RCC 7860 (cell line): ENCODE data around the gene PCNT.
"Not testable (repeated sequence)": the region's sequence is repeated elsewhere in the genome, so short reads cannot be mapped to it uniquely, and the experiment has no call there.

Source experiments
- DNase-seq: peaks from one replicate; pipeline ENCODE4 v3.0.0-alpha.2; 2015; ENCODE audit warnings: low spot score
- FAIRE-seq: peaks from 2 replicates; lab custom pipeline; 2012; peaks lifted over from hg19 to GRCh38; lab: Jason Lieb, UNC

PCNT gene

GRCh38 chr21:46441331-46441730 lies 117.4 kb downstream of the PCNT start:
- FAIRE-seq, result no peak
- no peak for DNase-seq

GRCh38 chr21:46441961-46442498 lies 118.1 kb downstream of the PCNT start:
- DNase-seq (no peak), FAIRE-seq (no peak)

GRCh38 chr21:46442938-46443337 lies 119.0 kb downstream of the PCNT start:
- FAIRE-seq (no peak), DNase-seq (no peak)

- DNase-seq (no peak), FAIRE-seq (no peak)
These were observed 120.0 kb downstream of the PCNT start for GRCh38 chr21:46443910-46444309.

- no peak for FAIRE-seq
- no peak for DNase-seq
These were observed 124.2 kb downstream of the PCNT start for GRCh38 chr21:46448108-46448507.

- DNase-seq, FAIRE-seq: not testable (repeated sequence)
These were observed 124.9 kb downstream of the PCNT start for GRCh38 chr21:46448855-46449254.

GRCh38 chr21:46452710-46453109 lies 128.8 kb downstream of the PCNT start:
- DNase-seq (no peak), FAIRE-seq (no peak)

GRCh38 chr21:46454142-46454541 lies 130.2 kb downstream of the PCNT start:
- no peak for FAIRE-seq
- DNase-seq, result no peak

- no peak for DNase-seq
These were observed 130.9 kb downstream of the PCNT start for GRCh38 chr21:46454634-46455390.

GRCh38 chr21:46455575-46456385 lies 131.8 kb downstream of the PCNT start:
- FAIRE-seq, result no peak

More at GRCh38 chr21:46454634-46455390, 130.9 kb downstream of the PCNT start:
- no peak for FAIRE-seq

GRCh38 chr21:46456750-46457149 lies 132.8 kb downstream of the PCNT start:
- no peak for FAIRE-seq

More at GRCh38 chr21:46455575-46456385, 131.8 kb downstream of the PCNT start:
- no peak for DNase-seq

GRCh38 chr21:46457801-46458314 lies 133.9 kb downstream of the PCNT start:
- peak; percentile 17 for DNase-seq
- no peak for FAIRE-seq

More at GRCh38 chr21:46456750-46457149, 132.8 kb downstream of the PCNT start:
- DNase-seq, result no peak

GRCh38 chr21:46458315-46459023 lies 134.5 kb downstream of the PCNT start, which contains the start of gene DIP2A:
Gene DIP2A (plus strand): TSS chr21:46458891. CDS start chr21:46459132, 241 bp downstream.
- FAIRE-seq (no peak), DNase-seq (peak; percentile 94)

- no peak for FAIRE-seq
- DNase-seq, result no peak
These were observed 135.0 kb downstream of the PCNT start for GRCh38 chr21:46459024-46459355.

- FAIRE-seq (no peak), DNase-seq (no peak)
These were observed 135.6 kb downstream of the PCNT start for GRCh38 chr21:46459356-46460112.

GRCh38 chr21:46461909-46462308 lies 138.0 kb downstream of the PCNT start:
- no peak for FAIRE-seq

GRCh38 chr21:46465153-46465552 lies 141.2 kb downstream of the PCNT start:
- not testable (repeated sequence) for FAIRE-seq

More at GRCh38 chr21:46461909-46462308, 138.0 kb downstream of the PCNT start:
- no peak for DNase-seq

GRCh38 chr21:46465651-46466050 lies 141.7 kb downstream of the PCNT start:
- no peak for DNase-seq
- FAIRE-seq, result no peak

More at GRCh38 chr21:46465153-46465552, 141.2 kb downstream of the PCNT start:
- not testable (repeated sequence) for DNase-seq

GRCh38 chr21:46468108-46468774 lies 144.3 kb downstream of the PCNT start:
- FAIRE-seq, result no peak

More at GRCh38 chr21:46468108-46468774, 144.3 kb downstream of the PCNT start:
- DNase-seq, result no peak
